Smooth muscle cell (in vitro differentiated cells): ENCODE results near the gene ABCA3. TPM values are rescaled to one million over a fixed set of nuclear protein-coding genes. Genes with fewer than 3 reads are reported as not detected.

ENCODE experiments used
- DNase-seq: peaks from one replicate; lab custom pipeline; 2025; ENCODE audit not compliant: unreplicated experiment; lab: John Stamatoyannopoulos, UW
- H2AFZ ChIP-seq: fragments of 200-600 bp; sonication (generic); 2 replicates; pipeline ENCODE4 v1.6.0; 2016; ENCODE audit warnings: antibody characterized with exemption, low read depth, mild to moderate bottlenecking
- H3F3A ChIP-seq: fragments of 200-600 bp; sonication (generic); 2 replicates; pipeline ENCODE4 v1.6.0; 2017; ENCODE audit warnings: antibody characterized with exemption, low read depth
- H3K27ac ChIP-seq: fragments of 200-600 bp; sonication (generic); 2 replicates; pipeline ENCODE4 v1.5.1; 2016; ENCODE audit warnings: low read depth, mild to moderate bottlenecking
- H3K27me3 ChIP-seq: fragments of 200-600 bp; sonication (generic); 2 replicates; pipeline ENCODE4 v1.6.1; 2016; ENCODE audit warnings: low read depth, mild to moderate bottlenecking
- H3K36me3 ChIP-seq: fragments of 200-600 bp; sonication (generic); 2 replicates; pipeline ENCODE4 v1.5.1; 2016; ENCODE audit warnings: low read depth
- H3K4me1 ChIP-seq: fragments of 200-600 bp; sonication (generic); 2 replicates; pipeline ENCODE4 v1.5.1; 2016; ENCODE audit warnings: low read depth
- H3K4me2 ChIP-seq: fragments of 200-600 bp; sonication (generic); 2 replicates; pipeline ENCODE4 v1.6.0; 2016; ENCODE audit warnings: mild to moderate bottlenecking
- H3K4me3 ChIP-seq: fragments of 200-600 bp; sonication (generic); 2 replicates; pipeline ENCODE4 v1.5.1; 2016; ENCODE audit warnings: mild to moderate bottlenecking
- H3K79me2 ChIP-seq: fragments of 200-600 bp; sonication (generic); 2 replicates; pipeline ENCODE4 v1.6.0; 2016; ENCODE audit warnings: low read depth, mild to moderate bottlenecking
- H3K9ac ChIP-seq: fragments of 200-600 bp; sonication (generic); 2 replicates; pipeline ENCODE4 v1.6.0; 2016; ENCODE audit warnings: low read depth
- H3K9me3 ChIP-seq: fragments of 200-600 bp; sonication (generic); replicated peaks from 2 replicates; pipeline ENCODE4 v1.5.1; 2016; ENCODE audit warnings: low read depth
- H4K20me1 ChIP-seq: fragments of 200-600 bp; sonication (generic); 2 replicates; pipeline ENCODE4 v1.6.0; 2016; ENCODE audit warnings: low read depth
- WGBS: methylation state at CpG from one replicate; pipeline ENCODE4 v1.1.7; 2016; ENCODE audit warnings: low lambda C conversion rate; 5-methylcytosine and 5-hydroxymethylcytosine counted together
- polyA plus RNA-seq: library from polyadenylated mRNA; unstranded; fragments of >200 nt; fragmentation: Nextera tagmentation; extraction: Ambion mirVana; gene quantifications from 2 replicates; pipeline ENCODE4 v1.2.1, GENCODE V29; 2016
- total RNA-seq: library from RNA; depleted of rRNA; stranded (reverse); fragments of >200 nt; gene quantifications from 2 replicates; pipeline ENCODE4 v1.2.3, GENCODE V29; 2014
- TF ChIP-seq, protein P1 (sequence below): fragments of 200-600 bp; sonication (generic); IDR thresholded peaks from 2 replicates; pipeline ENCODE4 v1.5.1; 2017; ENCODE audit warnings: borderline replicate concordance, mild to moderate bottlenecking, antibody characterized with exemption; ENCODE audit not compliant: insufficient read depth, poor library complexity, severe bottlenecking

Gene ABCA3
- total and polyA plus RNA-seq, 2 experiments from 2014 or later = 1.4 to 2.2 TPM

GRCh38 chr16:2253293-2253692, 87.2 kb downstream of the ABCA3 start:
- Histone ChIP-seq H3K4me2 (no peak overlapping the region), H3K4me1 (peaks cover 11% of the 10 kb centered on the region), H3F3A (peaks cover 27% of the 10 kb centered on the region), H3K4me3 (no peak overlapping the region), H3K27me3 (no peaks in the 10 kb centered on the region), H3K9ac (no peak overlapping the region), H3K27ac (peak overlapping the region; percentile 73), H3K79me2 (peaks cover 26% of the 10 kb centered on the region), H2AFZ (no peak overlapping the region), H3K36me3 (peaks cover 5% of the 10 kb centered on the region), H3K9me3 (no peaks in the 10 kb centered on the region), H4K20me1 (peaks cover 34% of the 10 kb centered on the region)
- DNase-seq = no peak
- TF ChIP-seq, protein P1, sequence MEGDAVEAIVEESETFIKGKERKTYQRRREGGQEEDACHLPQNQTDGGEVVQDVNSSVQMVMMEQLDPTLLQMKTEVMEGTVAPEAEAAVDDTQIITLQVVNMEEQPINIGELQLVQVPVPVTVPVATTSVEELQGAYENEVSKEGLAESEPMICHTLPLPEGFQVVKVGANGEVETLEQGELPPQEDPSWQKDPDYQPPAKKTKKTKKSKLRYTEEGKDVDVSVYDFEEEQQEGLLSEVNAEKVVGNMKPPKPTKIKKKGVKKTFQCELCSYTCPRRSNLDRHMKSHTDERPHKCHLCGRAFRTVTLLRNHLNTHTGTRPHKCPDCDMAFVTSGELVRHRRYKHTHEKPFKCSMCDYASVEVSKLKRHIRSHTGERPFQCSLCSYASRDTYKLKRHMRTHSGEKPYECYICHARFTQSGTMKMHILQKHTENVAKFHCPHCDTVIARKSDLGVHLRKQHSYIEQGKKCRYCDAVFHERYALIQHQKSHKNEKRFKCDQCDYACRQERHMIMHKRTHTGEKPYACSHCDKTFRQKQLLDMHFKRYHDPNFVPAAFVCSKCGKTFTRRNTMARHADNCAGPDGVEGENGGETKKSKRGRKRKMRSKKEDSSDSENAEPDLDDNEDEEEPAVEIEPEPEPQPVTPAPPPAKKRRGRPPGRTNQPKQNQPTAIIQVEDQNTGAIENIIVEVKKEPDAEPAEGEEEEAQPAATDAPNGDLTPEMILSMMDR = no peak
- 95% methylated on average over 11 of the region's 11 CpGs for WGBS

DNA sequence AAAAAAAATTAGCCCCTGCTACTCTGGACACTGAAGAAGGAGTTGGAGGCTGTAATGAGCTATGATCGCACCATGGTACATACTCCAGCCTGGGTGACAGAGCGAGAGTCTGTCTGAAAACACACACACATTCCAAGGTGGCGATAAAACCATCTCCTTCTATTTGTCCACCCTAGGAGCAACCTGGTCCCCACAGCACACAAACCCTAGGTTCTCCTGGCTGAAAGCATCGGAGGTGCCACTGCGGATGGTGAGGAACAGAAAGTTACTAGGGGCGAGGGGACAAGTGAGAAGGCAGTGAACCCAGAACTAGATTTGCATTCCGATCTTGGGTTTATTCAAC, 87.8 kb downstream of the ABCA3 start:
- H4K20me1 ChIP-seq = peaks cover 30% of the 10 kb centered on the region
- no peak overlapping the region for H2AFZ ChIP-seq
- H3K4me3 ChIP-seq = no peak overlapping the region
- H3K4me2 ChIP-seq = no peak overlapping the region
- peaks cover 5% of the 10 kb centered on the region for H3K36me3 ChIP-seq
- H3F3A ChIP-seq = peaks cover 27% of the 10 kb centered on the region
- TF ChIP-seq, protein P1 = no peak
- peaks cover 11% of the 10 kb centered on the region for H3K4me1 ChIP-seq
- no peak overlapping the region for H3K9ac ChIP-seq
- H3K79me2 ChIP-seq = peaks cover 29% of the 10 kb centered on the region
- DNase-seq = no peak
- H3K9me3 ChIP-seq = no peaks in the 10 kb centered on the region
- 94% methylated on average over 7 of the region's 7 CpGs for WGBS
- H3K27me3 ChIP-seq = no peaks in the 10 kb centered on the region
- H3K27ac ChIP-seq = peak overlapping the region; percentile 73

- Histone ChIP-seq H3K79me2 (peaks cover 35% of the 10 kb centered on the region), H3K4me1 (peaks cover 11% of the 10 kb centered on the region), H3K9me3 (no peaks in the 10 kb centered on the region), H3K27me3 (no peaks in the 10 kb centered on the region), H3K27ac (peak within 1 kb of the TSS; percentile 73), H4K20me1 (peaks cover 17% of the 10 kb centered on the region), H3K4me2 (peak within 1 kb of the TSS; percentile 93), H3K9ac (peak within 1 kb of the TSS; percentile 7), H3K4me3 (peak within 1 kb of the TSS; percentile 77), H3K36me3 (peaks cover 5% of the 10 kb centered on the region), H2AFZ (no peak within 1 kb of the TSS), H3F3A (peaks cover 24% of the 10 kb centered on the region)
- DNase-seq = peak; percentile 87
- 5% methylated on average over 80 of the region's 88 CpGs for WGBS
- TF ChIP-seq, protein P1 = peak; percentile 50
Observed at GRCh38 chr16:2251296-2252111, 89.0 kb downstream of the ABCA3 start, which contains the start of gene ECI1. TSS of gene ECI1 (minus strand) at chr16:2251587. CDS start at chr16:2251566, 21 bp downstream.
